SK-N-SH (cell line): Measurements from ENCODE around the gene ZBTB37.
A peak's percentile ranks its signal among the peaks of the same experiment; 100 is the strongest.

Source experiments
- CTCF ChIP-seq: fragments of 200-600 bp; sonication (generic); IDR thresholded peaks from 2 replicates; pipeline ENCODE4 v1.6.1; 2017; ENCODE audit warnings: antibody characterized with exemption, mild to moderate bottlenecking, moderate library complexity
- EP300 ChIP-seq, 2 experiments: IDR thresholded peaks; 2 replicates each; pipeline versions ENCODE4 v1.4.0 to v1.6.1; 2012; ENCODE audit warnings: borderline replicate concordance in 1 of 2, low read depth in 1 of 2, low read length in 1 of 2
- FOXJ3 ChIP-seq: sonication (generic); formaldehyde crosslinking; IDR thresholded peaks from 2 replicates; pipeline ENCODE4 v1.5.1; 2020; ENCODE audit warnings: mild to moderate bottlenecking, missing genetic modification reagents
- NFIC ChIP-seq: IDR thresholded peaks from 2 replicates; pipeline ENCODE4 v1.4.0; 2012; ENCODE audit warnings: borderline replicate concordance
- POLR2AphosphoS5 ChIP-seq: IDR thresholded peaks from 2 replicates; pipeline ENCODE4 v1.6.1; 2012; ENCODE audit warnings: low read depth, low read length
- RAD21 ChIP-seq: IDR thresholded peaks from 2 replicates; pipeline ENCODE4 v1.6.1; 2012; ENCODE audit warnings: mild to moderate bottlenecking, low read length
- REST ChIP-seq: IDR thresholded peaks from 2 replicates; pipeline ENCODE4 v1.6.1; 2012; ENCODE audit warnings: mild to moderate bottlenecking, low read depth, low read length, moderate library complexity
- RFX5 ChIP-seq: IDR thresholded peaks from 2 replicates; pipeline ENCODE4 v1.6.1; 2012; ENCODE audit warnings: mild to moderate bottlenecking, improper control_type of control experiment, low read length
- TAF1 ChIP-seq: IDR thresholded peaks from 2 replicates; pipeline ENCODE4 v1.6.1; 2012; ENCODE audit warnings: low read depth, mild to moderate bottlenecking, low read length, moderate library complexity, borderline replicate concordance
- TEAD4 ChIP-seq: IDR thresholded peaks from 2 replicates; pipeline ENCODE4 v1.4.0; 2012; ENCODE audit warnings: mild to moderate bottlenecking, borderline replicate concordance; ENCODE audit not compliant: insufficient read depth
- USF1 ChIP-seq: IDR thresholded peaks from 2 replicates; pipeline ENCODE4 v1.4.0; 2012; ENCODE audit warnings: low read depth, borderline replicate concordance
- ZBTB33 ChIP-seq: IDR thresholded peaks from 2 replicates; pipeline ENCODE4 v1.4.0; 2012; ENCODE audit warnings: low read depth, borderline replicate concordance
- TF ChIP-seq, protein P1 (sequence below): IDR thresholded peaks from 2 replicates; pipeline ENCODE4 v1.4.0; 2012; ENCODE audit warnings: low read depth
- TF ChIP-seq, protein P2 (sequence below): fragments of 150-350 bp; IDR thresholded peaks from 2 replicates; pipeline ENCODE4 v1.6.1; 2017; ENCODE audit warnings: antibody characterized with exemption, low read length, low read depth, borderline replicate concordance

- TF ChIP-seq REST (peak; percentile 53), CTCF (no peak), TAF1 (no peak), RFX5 (no peak), RAD21 (no peak), NFIC (no peak), POLR2AphosphoS5 (no peak), FOXJ3 (CRISPR knock-in tag) (no peak), ZBTB33 (no peak), EP300 (IDR thresholded peaks at IDR 0.05; ENCODE audit: borderline replicate concordance in 1 of 2, low read depth in 1 of 2, low read length in 1 of 2) (peak in 1 of 2 experiments; percentile 15; a peak in 1 of 4 replicates), TEAD4 (no peak; the same call in 1 of the 2 replicates), USF1 (no peak)
- TF ChIP-seq, protein P1, sequence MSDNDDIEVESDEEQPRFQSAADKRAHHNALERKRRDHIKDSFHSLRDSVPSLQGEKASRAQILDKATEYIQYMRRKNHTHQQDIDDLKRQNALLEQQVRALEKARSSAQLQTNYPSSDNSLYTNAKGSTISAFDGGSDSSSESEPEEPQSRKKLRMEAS, result no peak; the same call in 1 of the 2 replicates
- TF ChIP-seq, protein P2, sequence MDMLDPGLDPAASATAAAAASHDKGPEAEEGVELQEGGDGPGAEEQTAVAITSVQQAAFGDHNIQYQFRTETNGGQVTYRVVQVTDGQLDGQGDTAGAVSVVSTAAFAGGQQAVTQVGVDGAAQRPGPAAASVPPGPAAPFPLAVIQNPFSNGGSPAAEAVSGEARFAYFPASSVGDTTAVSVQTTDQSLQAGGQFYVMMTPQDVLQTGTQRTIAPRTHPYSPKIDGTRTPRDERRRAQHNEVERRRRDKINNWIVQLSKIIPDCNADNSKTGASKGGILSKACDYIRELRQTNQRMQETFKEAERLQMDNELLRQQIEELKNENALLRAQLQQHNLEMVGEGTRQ, result no peak
These were observed at the start of gene ZBTB37 for GRCh38 chr1:173868266-173869020.
